Smooth muscle cell (in vitro differentiated cells): ENCODE results near the gene KRTAP29-1. TPM values are rescaled to one million over a fixed set of nuclear protein-coding genes. Genes with fewer than 3 reads are reported as not detected.

Experiments used
- DNase-seq: peaks from one replicate; lab custom pipeline; 2025; ENCODE audit not compliant: unreplicated experiment; lab: John Stamatoyannopoulos, UW
- H2AFZ ChIP-seq: fragments of 200-600 bp; sonication (generic); 2 replicates; pipeline ENCODE4 v1.6.0; 2016; ENCODE audit warnings: antibody characterized with exemption, low read depth, mild to moderate bottlenecking
- H3F3A ChIP-seq: fragments of 200-600 bp; sonication (generic); 2 replicates; pipeline ENCODE4 v1.6.0; 2017; ENCODE audit warnings: antibody characterized with exemption, low read depth
- H3K27ac ChIP-seq: fragments of 200-600 bp; sonication (generic); 2 replicates; pipeline ENCODE4 v1.5.1; 2016; ENCODE audit warnings: low read depth, mild to moderate bottlenecking
- H3K27me3 ChIP-seq: fragments of 200-600 bp; sonication (generic); 2 replicates; pipeline ENCODE4 v1.6.1; 2016; ENCODE audit warnings: low read depth, mild to moderate bottlenecking
- H3K36me3 ChIP-seq: fragments of 200-600 bp; sonication (generic); 2 replicates; pipeline ENCODE4 v1.5.1; 2016; ENCODE audit warnings: low read depth
- H3K4me1 ChIP-seq: fragments of 200-600 bp; sonication (generic); 2 replicates; pipeline ENCODE4 v1.5.1; 2016; ENCODE audit warnings: low read depth
- H3K4me2 ChIP-seq: fragments of 200-600 bp; sonication (generic); 2 replicates; pipeline ENCODE4 v1.6.0; 2016; ENCODE audit warnings: mild to moderate bottlenecking
- H3K4me3 ChIP-seq: fragments of 200-600 bp; sonication (generic); 2 replicates; pipeline ENCODE4 v1.5.1; 2016; ENCODE audit warnings: mild to moderate bottlenecking
- H3K79me2 ChIP-seq: fragments of 200-600 bp; sonication (generic); 2 replicates; pipeline ENCODE4 v1.6.0; 2016; ENCODE audit warnings: low read depth, mild to moderate bottlenecking
- H3K9ac ChIP-seq: fragments of 200-600 bp; sonication (generic); 2 replicates; pipeline ENCODE4 v1.6.0; 2016; ENCODE audit warnings: low read depth
- H3K9me3 ChIP-seq: fragments of 200-600 bp; sonication (generic); replicated peaks from 2 replicates; pipeline ENCODE4 v1.5.1; 2016; ENCODE audit warnings: low read depth
- H4K20me1 ChIP-seq: fragments of 200-600 bp; sonication (generic); 2 replicates; pipeline ENCODE4 v1.6.0; 2016; ENCODE audit warnings: low read depth
- CTCF ChIP-seq: fragments of 200-600 bp; sonication (generic); IDR thresholded peaks from 2 replicates; pipeline ENCODE4 v1.5.1; 2017; ENCODE audit warnings: borderline replicate concordance, mild to moderate bottlenecking, antibody characterized with exemption; ENCODE audit not compliant: insufficient read depth, poor library complexity, severe bottlenecking
- WGBS: methylation state at CpG from one replicate; pipeline ENCODE4 v1.1.7; 2016; ENCODE audit warnings: low lambda C conversion rate; 5-methylcytosine and 5-hydroxymethylcytosine counted together
- polyA plus RNA-seq: library from polyadenylated mRNA; unstranded; fragments of >200 nt; fragmentation: Nextera tagmentation; extraction: Ambion mirVana; gene quantifications from 2 replicates; pipeline ENCODE4 v1.2.1, GENCODE V29; 2016
- total RNA-seq: library from RNA; depleted of rRNA; stranded (reverse); fragments of >200 nt; gene quantifications from 2 replicates; pipeline ENCODE4 v1.2.3, GENCODE V29; 2014

The KRTAP29-1 gene
- total and polyA plus RNA-seq, 2 experiments from 2014 or later = not detected

- WGBS = 94% methylated on average over 20 of the region's 24 CpGs
- Histone ChIP-seq H3K9ac (no peak within 1 kb of the TSS), H3K36me3 (no peaks in the 10 kb centered on the region), H3K4me2 (no peak within 1 kb of the TSS), H3F3A (no peaks in the 10 kb centered on the region), H2AFZ (no peak within 1 kb of the TSS), H3K27ac (no peak within 1 kb of the TSS), H3K9me3 (no peaks in the 10 kb centered on the region), H3K4me1 (no peaks in the 10 kb centered on the region), H3K27me3 (peaks cover 11% of the 10 kb centered on the region), H4K20me1 (no peaks in the 10 kb centered on the region), H3K4me3 (no peak within 1 kb of the TSS), H3K79me2 (no peaks in the 10 kb centered on the region)
- no peak for TF ChIP-seq CTCF
- DNase-seq = no peak
Measured at GRCh38 chr17:41315204-41315794, 12.6 kb upstream of the KRTAP29-1 start, which contains the start of gene KRTAP17-1. TSS of gene KRTAP17-1 (minus strand) at chr17:41315710. CDS start at chr17:41315650, 60 bp downstream.

- Histone ChIP-seq H3K9me3 (no peaks in the 10 kb centered on the region), H3K4me1 (no peaks in the 10 kb centered on the region), H3K36me3 (no peaks in the 10 kb centered on the region), H3K9ac (no peak overlapping the region), H3F3A (no peaks in the 10 kb centered on the region), H3K27ac (no peak overlapping the region), H4K20me1 (no peaks in the 10 kb centered on the region), H3K79me2 (no peaks in the 10 kb centered on the region), H2AFZ (no peak overlapping the region), H3K27me3 (peaks cover 11% of the 10 kb centered on the region), H3K4me2 (no peak overlapping the region), H3K4me3 (no peak overlapping the region)
- WGBS = 81% methylated on average over 1 of the region's 1 CpG
- TF ChIP-seq CTCF = no peak
- DNase-seq = no peak
Measured at GRCh38 chr17:41311111-41311510, 8.5 kb upstream of the KRTAP29-1 start.

- Histone ChIP-seq H3K27me3 (peaks cover 4% of the 10 kb centered on the region), H3F3A (no peaks in the 10 kb centered on the region), H4K20me1 (no peaks in the 10 kb centered on the region), H3K9ac (no peak within 1 kb of the TSS), H3K36me3 (no peaks in the 10 kb centered on the region), H3K79me2 (no peaks in the 10 kb centered on the region), H3K9me3 (no peaks in the 10 kb centered on the region), H3K4me3 (no peak within 1 kb of the TSS), H2AFZ (no peak within 1 kb of the TSS), H3K27ac (no peak within 1 kb of the TSS), H3K4me1 (no peaks in the 10 kb centered on the region), H3K4me2 (no peak within 1 kb of the TSS)
- 92% methylated on average over 7 of the region's 7 CpGs for WGBS
- no peak for DNase-seq
- TF ChIP-seq CTCF = no peak
Measured at GRCh38 chr17:41308918-41309359, 6.3 kb upstream of the KRTAP29-1 start, which contains the start of gene KRTAP16-1. TSS of gene KRTAP16-1 (minus strand) at chr17:41309309. CDS start at chr17:41309253, 56 bp downstream.

- DNase-seq = no peak
- 95% methylated on average over 10 of the region's 10 CpGs for WGBS
- H3K36me3 ChIP-seq = no peaks in the 10 kb centered on the region
- no peak overlapping the region for H3K9ac ChIP-seq
- H3K27ac ChIP-seq = no peak overlapping the region
- no peak overlapping the region for H2AFZ ChIP-seq
- H3F3A ChIP-seq = no peaks in the 10 kb centered on the region
- no peaks in the 10 kb centered on the region for H3K4me1 ChIP-seq
- no peak overlapping the region for H3K4me2 ChIP-seq
- no peak for TF ChIP-seq CTCF
- no peaks in the 10 kb centered on the region for H4K20me1 ChIP-seq
- no peaks in the 10 kb centered on the region for H3K79me2 ChIP-seq
- H3K27me3 ChIP-seq = peaks cover 4% of the 10 kb centered on the region
- no peak overlapping the region for H3K4me3 ChIP-seq
- no peaks in the 10 kb centered on the region for H3K9me3 ChIP-seq
Measured at GRCh38 chr17:41308251-41308917, 5.7 kb upstream of the KRTAP29-1 start.
